GM23338 (cell line): ENCODE data around the gene NAXE.

Source experiments
- CTCF ChIP-seq, 2 experiments: fragments of 200-600 bp in 1 of 2; sonication (generic) in 1 of 2; conservative IDR thresholded peaks; 2 replicates each; pipeline versions ENCODE4 v1.5.1 to v1.6.1; 2016 to 2017; ENCODE audit warnings: antibody characterized with exemption in 2 of 2, low read depth in 2 of 2, mild to moderate bottlenecking in 2 of 2, moderate library complexity in 1 of 2
- POLR2AphosphoS5 ChIP-seq: IDR thresholded peaks from 2 replicates; pipeline ENCODE4 v1.6.1; 2016; ENCODE audit warnings: antibody characterized with exemption, low read depth
- ZNF462 ChIP-seq: fragments of 250-450 bp; sonication (Bioruptor Pico); IDR thresholded peaks from 2 replicates; pipeline ENCODE4 v1.5.0; 2020; ENCODE audit warnings: mild to moderate bottlenecking, moderate library complexity

- TF ChIP-seq ZNF462 (no peak), CTCF (conservative IDR thresholded peaks at IDR 0.05; ENCODE audit: low read depth in 2 of 2) (no peak), POLR2AphosphoS5 (no peak)
Observed at GRCh38 chr1:156639601-156640101, 48.1 kb downstream of the NAXE start.
